ENCODE data around the gene ABLIM2.

The ABLIM2 gene

DNA sequence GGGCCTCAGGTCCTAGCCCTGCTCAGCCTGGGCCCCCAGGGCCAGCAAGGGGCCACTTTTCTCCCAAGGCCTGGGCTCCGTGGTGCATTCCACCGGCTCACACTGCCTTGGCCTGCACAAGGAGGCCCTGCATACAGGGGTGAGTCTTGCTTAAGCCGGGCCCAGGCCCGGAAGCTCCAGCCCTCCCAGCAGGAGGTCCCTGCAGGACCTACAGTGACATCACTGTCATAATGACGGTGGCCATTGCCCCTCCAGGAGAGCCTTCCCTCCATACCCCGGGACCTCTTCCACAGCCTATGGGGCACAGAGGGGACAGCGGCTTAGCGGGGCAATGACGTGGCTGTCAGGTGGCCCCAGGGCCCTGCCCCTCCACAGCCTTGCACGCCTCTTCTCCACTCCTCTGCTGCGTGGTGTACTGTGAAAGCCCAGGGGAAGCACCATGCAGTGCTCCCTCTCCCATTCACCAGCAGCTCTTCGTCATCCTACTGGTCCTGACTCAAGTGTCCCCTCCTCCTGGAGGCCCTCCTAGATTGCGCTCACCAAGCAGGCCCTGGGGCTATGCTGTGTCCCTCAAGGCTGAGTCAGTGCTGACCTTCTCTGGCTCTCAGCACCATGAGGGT lies 186.6 kb downstream of the ABLIM2 start:
- DNase-seq, result no peak

DNA sequence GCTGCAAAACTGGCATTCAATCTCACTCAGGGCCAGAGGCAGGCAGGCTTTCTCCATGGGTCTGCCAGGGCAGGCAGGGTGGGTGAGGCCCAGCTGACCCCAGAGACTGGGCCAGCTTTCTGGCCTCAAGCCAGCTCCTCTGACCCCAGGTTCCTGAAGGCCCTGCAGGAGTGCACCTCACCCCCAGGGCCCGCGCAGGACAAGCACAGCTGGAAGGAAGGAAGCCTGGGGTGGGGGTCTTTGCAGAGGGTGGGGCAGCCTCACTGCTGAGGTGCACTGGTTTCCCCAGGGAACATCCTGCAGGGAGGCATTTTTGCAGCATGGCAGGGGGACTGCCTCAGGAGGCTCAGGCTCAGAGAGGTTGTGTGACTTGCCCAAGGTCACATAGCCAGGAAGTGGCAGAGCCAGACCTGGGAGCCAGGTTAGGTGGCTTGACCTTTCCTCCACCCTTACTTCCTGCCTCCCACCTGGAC lies 187.4 kb downstream of the ABLIM2 start:
- no peak for DNase-seq

DNA sequence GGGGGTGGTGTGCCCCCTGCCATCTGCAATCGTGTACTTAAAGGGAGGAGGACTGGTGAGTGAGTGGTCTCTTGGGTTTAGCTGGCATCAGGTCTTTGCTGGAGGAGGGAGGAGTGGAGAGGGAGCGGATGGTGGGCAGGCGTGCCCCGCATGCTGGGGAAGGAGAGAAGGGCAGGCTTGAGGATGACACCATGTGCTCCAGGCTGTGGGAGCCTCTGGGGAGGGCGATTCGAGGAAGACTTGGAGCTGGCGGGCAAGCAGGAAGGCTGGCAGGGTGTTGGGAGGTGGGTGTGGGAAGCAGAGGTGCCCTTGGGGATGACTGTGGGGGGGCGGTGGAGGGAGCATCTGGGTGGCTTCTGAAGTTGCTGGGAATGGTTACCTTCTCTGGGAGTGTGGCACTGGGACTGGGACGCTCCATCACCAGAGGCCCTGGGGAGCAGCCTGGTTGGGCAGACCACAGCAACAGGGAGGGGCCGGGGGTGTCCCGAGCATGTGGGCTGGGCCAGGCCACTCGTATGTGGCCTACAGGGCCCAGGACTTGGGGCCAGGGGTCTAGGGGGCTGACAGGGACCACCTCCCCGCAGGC lies 188.2 kb downstream of the ABLIM2 start:
- DNase-seq, result no peak

DNA sequence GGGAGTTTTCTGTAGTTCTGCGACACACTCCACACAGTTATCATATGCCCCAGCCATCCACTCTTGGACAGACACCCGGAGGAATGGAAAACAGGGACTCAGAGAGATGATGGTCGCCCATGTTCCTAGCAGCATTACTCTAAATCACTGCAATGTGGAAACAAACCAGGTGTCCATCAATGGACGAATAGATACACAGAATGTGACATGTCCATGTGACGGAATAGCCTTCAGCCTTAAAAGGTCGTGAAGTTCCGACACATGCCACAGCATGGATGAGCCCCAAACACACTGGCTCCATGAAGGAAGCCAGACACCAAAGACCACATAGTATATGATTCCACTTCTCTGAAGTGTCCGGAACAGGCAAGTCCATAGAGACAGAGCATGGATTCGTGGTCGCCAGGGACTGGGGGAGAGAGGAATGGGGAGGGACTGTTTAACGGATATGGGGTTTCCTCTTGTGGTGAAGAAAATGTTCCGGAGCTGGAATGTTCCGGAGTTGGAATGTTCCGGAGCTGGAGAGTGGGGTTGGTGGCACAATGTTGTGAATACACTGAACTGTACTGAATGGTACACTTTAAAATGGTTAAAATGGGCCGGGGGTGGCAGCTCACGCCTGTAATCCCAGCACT lies 190.2 kb downstream of the ABLIM2 start:
- no peak for DNase-seq

DNA sequence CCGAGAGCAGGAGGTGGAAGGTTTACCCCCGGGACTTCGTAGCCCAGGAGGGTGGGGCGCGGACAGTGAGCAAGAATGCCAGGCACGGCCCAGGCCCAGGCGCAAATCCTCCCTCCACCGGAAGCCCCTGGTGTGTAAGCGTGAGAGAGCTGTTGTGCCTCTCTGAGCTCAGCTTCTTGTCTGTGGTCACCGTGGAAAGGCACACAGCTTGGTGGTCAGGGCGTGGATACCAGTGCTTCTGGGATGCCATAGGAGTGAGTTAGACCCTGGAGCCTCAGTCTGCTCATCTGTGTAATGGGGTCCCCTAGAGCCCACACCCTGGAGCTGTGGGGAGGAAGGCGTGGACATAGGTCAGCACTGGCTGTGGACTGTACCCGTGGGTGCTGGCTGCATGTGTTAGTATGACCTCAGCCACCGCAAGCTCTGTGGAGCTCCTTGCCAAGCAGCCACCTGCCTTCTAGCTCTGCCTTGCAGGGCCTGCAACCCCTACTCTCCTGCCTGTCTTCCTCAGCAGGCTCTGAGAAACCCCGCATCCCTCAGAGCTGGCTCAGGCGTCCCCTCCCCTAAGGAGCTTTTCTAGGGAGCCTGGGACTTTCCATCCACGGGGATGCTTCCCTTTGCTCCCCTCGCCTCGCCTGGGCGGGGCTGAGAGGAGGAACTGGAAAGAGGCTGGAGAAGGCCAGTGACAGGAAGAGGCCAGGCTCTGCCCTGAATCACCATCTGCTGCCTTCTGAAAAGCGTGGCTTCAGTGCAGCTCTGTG lies 190.9 kb downstream of the ABLIM2 start:
- no peak for DNase-seq

DNA sequence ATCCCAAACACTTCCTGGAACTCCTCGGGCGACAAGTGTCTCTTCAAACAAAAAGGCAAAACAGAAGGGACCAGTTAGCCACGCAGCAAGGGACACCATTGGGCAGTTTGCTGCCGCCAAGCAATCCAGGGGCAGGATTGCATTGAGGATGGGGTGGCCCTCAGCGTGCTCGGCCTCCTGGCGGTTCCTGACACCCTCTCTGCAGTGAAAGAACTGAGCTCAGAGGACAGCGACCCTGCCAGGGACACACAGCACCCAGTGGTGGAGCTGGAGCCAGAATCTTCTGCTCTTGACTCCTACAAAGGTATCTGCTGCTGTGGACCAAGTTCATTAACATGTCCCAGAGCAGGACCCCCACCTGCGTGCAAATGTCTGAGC lies 191.6 kb downstream of the ABLIM2 start:
- no peak for DNase-seq

DNA sequence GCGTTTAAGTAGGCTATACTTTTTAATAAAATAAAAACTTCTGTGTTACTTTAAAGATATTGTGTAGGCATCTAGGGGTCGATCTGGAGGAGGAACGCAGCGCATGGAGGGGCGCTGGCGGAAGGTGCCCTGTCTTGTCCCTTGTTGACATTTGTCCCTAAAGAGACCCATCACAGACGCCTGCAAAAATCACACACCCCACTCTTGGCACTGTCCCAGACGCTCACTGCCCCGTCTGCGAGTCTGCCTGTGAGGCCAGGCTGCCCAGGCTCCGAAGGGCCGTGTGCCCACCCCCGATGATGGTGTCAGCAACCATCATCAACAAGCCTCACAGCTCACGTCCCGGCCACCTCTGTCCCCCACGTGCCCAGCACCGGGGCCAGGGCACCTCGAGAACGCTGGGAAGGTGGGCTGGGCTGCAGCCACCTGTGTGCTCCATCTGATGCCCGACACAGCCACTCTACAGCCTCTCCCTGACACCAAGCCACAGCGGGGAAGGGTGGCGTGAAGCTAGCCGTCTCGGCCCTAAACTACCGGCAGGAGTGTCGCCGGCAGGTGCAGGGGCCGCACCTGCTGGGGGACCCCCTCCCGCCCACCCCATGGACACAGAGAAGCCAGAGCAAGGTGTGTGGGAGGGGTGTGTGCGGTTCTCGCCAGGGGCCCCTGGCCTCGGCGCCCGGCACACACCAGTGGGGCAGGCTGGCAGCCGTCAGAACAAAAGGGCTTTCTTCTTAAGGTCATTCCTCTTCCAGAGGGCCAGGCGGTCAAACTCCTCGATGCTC lies 192.1 kb downstream of the ABLIM2 start:
- DNase-seq, result no peak

DNA sequence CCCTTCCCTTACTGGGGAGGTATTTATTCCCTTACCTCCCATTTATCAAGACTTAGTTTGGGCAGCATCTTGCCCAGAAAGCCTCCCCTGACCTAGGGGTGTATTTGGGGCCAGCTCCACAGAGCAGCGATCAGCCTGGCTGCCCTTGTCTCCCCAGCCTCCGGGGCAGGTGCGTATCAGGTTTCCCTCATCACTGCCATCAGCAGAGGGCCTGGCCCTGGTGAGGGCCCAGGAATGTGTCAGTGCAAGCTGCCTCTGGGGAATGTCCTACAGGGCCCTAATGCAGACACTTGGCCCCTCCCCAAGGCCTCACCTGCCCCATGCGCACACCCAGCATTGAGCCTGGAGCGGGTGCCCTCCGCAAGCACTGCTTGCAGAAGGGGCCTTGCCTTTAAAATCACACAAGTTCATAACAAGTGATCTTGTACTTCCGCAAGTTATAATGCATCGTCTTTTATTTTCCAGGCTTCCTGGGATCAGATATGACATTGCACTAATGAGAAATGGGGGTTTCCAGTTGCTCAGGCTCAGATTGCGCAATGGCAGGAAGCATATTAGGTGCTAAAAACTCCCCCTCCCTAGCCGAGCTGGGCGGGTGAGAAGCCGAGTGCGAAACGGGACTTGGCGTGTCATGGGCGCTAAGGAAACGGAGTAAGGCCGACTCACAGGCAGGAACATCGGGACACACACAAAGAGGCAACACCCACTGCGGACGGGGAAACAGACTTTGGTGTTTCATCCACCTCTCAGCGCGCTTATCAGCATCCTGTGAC lies 193.5 kb downstream of the ABLIM2 start:
- DNase-seq, result peak; percentile 44

DNA sequence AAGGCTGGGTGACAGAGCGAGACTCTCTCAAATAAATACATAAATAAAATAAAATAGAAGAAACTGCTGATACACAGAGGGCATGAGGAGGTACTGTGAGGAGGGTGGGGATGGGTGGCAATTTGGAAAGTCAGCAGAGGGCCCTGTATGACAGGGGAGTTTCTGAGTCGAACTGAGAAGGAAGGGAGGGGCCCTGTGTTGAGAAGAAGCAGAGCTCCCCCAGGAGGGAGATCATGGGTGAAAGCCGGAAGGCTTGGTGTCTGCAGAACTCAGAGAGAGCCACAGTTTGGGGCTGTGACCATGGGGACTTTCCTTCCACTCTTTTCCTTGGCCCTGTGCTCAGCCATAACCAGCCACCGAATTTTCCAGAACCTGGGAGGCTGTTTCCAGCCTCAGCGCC lies 194.2 kb downstream of the ABLIM2 start:
- DNase-seq, result no peak

DNA sequence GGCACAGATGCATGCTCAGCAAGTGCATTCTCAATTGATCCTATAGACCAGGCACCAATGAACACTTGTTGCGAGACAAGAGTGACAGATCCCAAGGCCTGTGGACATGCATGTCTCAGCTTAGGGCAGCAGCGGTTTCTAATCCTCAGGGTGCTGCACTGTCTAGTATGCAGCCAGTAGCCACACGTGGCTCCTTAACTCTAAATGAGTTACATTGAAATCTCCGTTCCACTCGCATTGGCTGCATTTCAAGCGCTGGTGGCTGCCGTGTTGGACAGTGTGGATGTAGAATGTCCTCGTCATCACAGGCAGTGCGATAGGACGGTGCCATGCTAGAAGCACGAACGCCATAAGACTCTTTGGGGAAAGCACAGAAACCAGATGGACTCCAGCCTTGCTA lies 194.9 kb downstream of the ABLIM2 start:
- DNase-seq, result no peak

DNA sequence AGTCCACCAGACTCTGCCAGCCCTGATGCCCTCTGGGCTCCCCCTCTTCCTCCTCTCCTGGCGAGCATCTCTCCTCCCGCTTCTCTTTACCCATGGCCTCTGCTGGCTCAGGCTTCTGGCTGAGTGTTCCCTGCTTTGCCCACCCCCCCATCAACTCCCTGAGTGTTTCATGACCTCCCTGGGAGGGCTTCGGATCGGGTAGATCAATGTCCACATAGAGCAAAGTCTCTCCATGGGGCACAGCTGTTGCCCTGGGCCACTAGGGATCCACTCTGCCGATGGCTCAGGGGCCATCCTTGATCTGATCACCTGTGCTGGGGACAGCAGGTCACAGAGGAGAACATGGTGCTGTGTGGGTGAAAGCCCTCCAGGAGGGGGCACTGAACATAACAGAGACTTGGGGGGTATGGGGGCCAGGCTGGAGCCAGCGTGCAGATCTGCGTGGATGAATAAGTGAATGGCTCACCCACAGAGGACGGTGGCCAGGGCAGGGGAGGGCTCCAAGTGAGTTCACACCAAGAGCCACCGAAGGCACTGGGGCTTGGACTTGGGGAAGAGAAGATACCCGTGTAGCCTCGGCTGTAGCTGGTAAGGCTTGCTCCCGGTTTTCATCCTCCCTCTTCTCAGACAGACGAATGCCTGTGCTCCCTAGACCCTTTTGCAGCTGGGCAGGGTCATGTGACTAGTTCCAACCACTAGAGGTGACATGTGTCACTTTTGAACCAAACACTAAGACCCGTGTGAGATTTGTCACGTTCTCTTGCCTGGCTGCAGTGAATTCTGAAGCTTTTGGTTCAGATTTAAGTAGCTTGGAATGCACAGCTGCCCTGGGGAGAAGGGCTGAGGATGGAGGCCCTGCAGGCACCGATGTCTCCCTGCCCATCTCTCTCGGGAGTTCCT lies 195.8 kb downstream of the ABLIM2 start:
- DNase-seq, result no peak

DNA sequence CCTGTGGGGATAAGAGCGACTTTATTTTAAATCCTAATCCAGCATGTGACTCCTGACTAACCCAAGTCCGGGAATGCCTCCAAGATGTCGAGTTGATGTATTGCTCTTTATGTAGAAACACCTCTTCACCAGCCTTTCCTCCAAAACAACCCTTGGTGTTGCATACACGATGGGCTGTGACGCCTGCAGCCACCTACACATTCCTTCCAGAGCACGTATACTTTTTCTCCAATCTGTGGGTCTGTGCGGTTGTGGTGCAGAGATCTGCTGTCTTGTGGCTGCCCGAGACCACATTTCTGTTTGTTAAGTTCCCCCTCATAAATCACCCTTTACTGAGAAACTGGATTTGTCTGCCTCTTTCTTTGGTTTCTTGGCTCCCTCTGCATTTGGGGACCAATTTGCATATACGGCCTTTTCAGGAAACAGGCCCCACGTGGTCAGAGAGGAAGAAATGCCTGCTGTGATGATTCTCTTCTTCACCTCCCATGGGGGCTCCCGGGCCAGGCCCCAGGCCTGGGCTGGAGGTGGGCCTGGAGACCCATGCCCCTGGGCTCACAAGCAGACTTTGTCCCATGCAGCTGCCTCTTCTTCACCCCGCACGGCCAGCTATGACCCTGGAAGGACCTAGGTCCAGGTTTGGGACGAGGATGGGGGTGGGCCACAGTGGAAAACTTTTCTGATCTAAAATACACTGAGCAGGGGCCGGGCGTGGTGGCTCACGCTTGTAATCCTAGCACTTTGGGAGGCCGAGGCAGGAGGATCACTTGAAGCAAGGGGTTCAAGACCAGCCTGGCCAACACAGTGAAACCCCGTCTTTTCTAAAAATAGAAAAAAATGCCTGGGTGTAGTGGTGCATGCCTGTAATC lies 197.6 kb downstream of the ABLIM2 start:
- DNase-seq, result peak; percentile 51

DNA sequence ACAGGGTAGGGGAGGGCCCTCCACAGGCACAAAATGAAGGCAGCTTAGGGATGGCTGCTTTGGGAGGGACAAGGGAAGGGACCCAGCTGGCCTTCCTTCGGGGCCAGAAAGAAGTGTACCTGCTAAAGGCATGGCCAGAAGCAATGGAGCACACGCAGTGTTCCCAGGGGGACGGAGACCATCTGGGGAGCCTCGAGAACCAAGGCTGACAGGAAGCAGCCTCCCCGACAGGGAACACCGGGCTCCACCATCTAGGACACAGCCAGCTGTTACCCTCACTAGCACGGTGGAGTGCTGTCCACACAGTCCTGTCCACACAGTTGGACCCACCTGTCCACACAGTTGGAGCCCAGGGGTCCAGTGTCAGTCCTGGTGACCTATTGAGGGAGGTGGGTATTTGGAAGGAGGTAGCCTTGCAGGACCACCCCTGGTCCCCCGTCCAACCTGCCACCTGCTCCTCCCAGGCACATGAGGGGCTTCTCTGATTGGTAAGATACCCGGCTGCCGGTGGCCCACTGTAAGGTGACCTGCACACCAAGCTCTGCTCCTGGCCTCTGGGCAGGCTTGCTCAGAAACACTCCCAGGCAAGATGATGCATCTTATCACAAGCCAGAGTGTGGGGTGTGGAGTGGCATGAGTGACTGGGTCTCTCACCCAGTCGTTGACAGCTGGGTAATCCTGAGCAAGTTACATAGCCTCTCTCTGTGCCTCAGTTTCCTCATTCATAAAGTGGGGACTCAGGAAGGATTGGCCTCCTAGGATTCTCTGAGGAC lies 198.4 kb downstream of the ABLIM2 start:
- no peak for DNase-seq

DNA sequence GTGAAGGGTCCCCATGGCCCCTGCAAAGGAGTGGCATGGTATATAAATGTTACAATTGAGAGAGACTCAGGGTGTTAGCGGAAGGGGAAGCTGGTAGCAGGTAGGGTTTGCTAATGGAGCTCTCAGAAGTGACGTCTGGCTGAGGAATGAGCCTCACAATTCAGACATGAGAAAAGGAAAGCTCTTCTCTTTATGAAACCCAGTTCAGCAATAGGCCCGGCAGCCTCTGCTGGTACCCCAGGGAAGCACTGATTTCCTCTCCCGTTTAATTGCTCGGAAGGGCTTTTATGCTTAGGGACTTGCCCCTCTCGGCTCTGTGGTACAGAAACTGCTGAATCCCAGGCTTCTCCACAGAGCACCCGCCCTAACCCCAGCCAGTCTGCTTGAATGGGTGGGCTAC lies 199.5 kb downstream of the ABLIM2 start:
- DNase-seq, result no peak

DNA sequence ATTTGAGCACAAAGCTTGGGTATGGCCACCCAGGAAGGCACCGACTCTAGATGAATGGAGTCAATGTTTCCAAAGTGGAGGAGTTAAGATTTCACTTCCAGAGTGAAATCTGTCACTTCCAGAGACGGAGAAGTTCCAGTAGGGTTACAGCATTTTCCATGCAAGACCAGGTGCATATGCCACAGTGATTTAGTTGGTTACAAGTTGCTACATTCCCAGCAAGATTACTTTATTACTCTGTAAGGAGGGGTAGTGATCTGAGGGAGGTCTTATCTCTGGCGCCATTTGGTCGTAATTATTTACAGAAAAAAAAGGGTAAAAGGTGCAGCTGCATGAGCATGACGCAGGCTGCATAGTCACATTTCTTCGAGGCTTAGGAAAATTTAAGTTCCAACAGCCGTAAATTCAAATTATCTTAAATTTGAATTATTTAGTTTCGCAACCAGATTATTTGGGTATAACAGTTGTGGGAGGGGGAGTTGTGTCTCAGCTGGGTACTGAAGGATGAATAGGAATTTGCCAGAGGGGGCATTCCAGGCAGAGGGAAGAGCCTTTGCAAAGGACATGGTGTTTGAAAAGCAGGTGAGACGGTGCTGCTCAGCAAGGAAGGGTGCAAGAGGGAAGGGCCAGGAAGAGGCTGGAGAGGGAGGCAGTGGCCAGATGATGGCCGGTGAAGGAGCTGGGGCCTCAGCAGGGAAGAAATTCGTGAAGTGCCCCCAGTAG lies 201.5 kb downstream of the ABLIM2 start:
- no peak for DNase-seq

DNA sequence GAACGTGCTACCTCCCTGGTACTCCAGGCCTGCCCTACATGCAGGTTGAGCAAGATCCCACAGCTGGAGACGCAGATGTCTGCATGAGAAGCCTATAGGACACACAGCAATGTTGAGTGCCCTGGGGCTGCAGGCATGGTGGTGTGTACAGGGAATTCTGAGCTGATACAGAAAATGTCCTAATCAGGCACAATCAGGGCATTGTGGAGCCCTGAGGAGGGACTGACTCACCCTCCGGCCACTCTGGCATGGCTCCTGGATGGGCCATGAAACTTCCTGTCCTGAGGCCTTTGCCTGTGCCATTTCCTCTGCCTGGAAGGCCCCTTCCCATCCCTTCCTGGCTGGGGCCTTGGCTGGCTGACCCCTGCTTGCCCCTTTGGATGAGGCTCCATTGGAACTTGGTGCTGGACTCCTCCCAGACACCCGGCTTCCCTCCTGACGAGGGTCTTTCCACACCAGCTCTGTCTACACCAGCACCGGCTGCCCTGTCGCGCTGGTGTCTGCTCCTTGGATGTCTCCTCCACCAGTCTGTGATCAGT lies 202.3 kb downstream of the ABLIM2 start:
- no peak for DNase-seq

DNA sequence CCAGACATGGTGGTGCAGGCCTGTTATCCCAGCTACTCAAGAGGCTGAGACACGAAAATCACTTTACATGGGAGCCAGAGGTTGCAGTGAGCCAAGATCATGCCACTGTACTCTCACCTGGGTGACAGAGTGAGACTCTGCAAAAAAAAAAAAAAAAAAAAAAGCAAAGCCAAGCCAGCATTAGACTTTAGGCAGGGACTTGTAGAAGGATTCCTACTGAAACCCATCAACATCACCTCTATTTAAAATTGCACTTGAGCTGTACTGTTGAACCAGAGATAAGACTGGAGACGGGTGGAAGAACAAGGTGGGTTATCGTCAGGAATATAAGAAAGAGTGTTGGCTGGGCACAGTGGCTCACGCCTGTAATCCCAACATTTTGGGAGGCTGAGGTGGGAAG lies 203.2 kb downstream of the ABLIM2 start:
- no peak for DNase-seq

DNA sequence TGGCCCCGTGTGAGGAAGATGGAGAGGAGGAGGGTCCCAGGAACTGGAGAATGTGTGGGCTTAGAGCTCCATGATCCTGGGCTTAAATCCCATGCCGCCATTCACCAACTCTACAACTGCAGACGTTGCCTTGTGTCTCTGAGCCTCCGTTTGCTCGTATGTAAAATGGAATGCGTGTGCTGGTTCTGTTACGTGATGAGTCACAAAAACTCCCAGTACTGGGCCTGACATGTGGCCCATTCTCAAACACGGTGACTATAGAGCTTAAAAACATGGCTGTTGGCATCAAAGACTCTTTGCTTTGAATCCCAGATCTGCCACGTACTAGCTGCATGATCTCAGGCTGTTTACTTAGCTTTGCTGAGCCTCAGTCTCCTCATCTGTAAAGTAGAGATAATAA lies 206.0 kb downstream of the ABLIM2 start:
- no peak for DNase-seq

Measured in stimulated activated CD4-positive, alpha-beta T cell treated with anti-CD3 and anti-CD28 coated beads, Interleukin-4, amount 100 ng/mL, for 1 hour (primary cell).